Hepatocyte (in vitro differentiated cells): ENCODE data around the gene CEBPZ.

Experiments used
- CTCF ChIP-seq: fragments of 200-600 bp; sonication (generic); IDR thresholded peaks from 2 replicates; pipeline ENCODE4 v1.5.1; 2016; ENCODE audit warnings: antibody characterized with exemption, mild to moderate bottlenecking; ENCODE audit not compliant: poor library complexity
- EZH2 ChIP-seq: fragments of 200-600 bp; sonication (generic); IDR thresholded peaks from 2 replicates; pipeline ENCODE4 v1.6.1; 2016; ENCODE audit warnings: antibody characterized with exemption, mild to moderate bottlenecking, borderline replicate concordance
- EZH2phosphoT487 ChIP-seq: fragments of 200-600 bp; sonication (generic); IDR thresholded peaks from one replicate; pipeline ENCODE4 v1.6.1; 2018; ENCODE audit warnings: antibody characterized with exemption, mild to moderate bottlenecking, low read depth, moderate library complexity; ENCODE audit not compliant: unreplicated experiment, severe bottlenecking

- TF ChIP-seq CTCF = no peak
- TF ChIP-seq EZH2phosphoT487 = no peak
- TF ChIP-seq EZH2 = no peak
Measured at GRCh38 chr2:37267685-37268084, 36.3 kb upstream of the CEBPZ start.
